Stimulated activated CD4-positive, alpha-beta T cell treated with anti-CD3 and anti-CD28 coated beads, Interleukin-4, amount 100 ng/mL, for 48 hours (primary cell): Measurements from ENCODE around the gene TAF11L8.
"Not testable (repeated sequence)": the region's sequence is repeated elsewhere in the genome, so short reads cannot be mapped to it uniquely, and the experiment has no call there.

Experiments
- DNase-seq, 2 donors: peaks; one replicate each; pipeline ENCODE4 v3.0.0-alpha.2; 2020; ENCODE audit warnings: low read depth in 2 of 2

Gene TAF11L8

DNA sequence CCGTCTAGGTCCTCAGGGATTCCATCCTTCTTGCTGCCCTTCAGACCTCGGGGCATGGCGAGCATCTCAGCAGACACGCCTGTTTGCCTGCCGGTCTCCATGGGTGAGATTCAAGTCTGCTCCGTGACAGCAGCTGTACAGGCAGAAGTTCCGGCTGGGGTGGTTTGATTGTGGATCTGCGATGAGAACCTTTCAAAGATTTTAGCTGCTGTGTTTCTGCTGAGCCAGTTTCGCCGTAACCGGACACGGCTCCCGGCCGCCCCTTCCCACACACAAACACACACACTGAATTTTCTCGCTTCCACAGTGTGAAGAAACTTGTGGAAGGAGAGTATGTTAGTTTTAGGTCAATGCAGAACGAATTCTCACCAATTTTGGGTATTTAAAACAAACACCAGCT is at the start of gene TAF11L8:
TAF11L8 (minus strand) TSS at position 101 of the 400 bp plus-strand sequence.
- DNase-seq: not testable (repeated sequence)

DNA sequence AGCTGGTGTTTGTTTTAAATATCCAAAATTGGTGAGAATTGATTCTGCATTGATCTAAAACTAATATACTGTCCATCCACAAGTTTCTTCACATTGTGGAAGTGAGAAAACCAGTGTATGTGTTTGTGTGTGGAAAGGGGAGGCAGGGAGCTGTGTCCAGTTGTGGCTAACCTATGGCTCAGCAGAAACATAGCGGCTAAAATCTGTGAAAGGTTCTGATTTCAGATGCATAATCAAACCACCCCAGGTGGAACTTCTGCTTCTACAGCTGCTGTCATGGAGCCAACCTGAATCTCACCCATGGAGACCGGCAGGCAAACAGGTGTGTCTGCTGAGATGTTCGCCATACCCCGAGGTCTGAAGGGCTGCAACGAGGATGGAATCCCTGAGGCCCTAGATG is 43.4 kb upstream of the TAF11L8 start, which contains the start of gene TAF11L14:
TAF11L14 (plus strand) TSS at position 301 of the 400 bp plus-strand sequence.
- DNase-seq: no peak

DNA sequence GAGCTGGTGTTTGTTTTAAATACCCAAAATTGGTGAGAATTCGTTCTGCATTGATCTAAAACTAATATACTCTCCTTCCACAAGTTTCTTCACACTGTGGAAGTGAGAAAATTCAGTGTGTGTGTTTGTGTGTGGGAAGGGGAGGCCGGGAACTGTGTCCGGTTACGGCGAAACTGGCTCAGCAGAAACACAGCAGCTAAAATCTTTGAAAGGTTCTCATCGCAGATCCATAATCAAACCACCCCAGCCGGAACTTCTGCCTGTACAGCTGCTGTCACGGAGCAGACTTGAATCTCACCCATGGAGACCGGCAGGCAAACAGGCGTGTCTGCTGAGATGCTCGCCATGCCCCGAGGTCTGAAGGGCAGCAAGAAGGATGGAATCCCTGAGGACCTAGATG is 41.0 kb upstream of the TAF11L8 start, which contains the start of gene TAF11L13:
TAF11L13 (plus strand) TSS at position 301 of the 400 bp plus-strand sequence.
- DNase-seq: not testable (repeated sequence)

DNA sequence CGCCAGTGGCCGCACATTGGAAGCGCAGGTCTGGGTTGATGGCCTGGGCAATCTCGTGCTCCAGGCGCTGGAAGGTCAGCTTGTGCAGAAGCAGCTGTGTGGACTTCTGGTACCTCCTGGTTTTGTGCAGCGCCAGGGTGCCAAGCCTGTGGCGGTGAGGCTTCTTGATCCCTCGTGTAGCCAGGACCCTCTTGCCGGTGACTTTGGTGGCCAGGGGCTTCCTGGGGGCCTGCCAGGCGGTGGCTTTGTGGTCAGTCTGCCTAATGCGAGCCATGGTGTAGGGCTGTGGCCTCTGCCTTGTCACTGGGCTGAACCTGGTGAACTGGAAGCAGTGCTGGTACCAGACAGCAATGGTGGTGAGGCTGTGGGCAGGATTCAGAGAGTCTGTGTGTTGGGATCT is 34.9 kb upstream of the TAF11L8 start:
- no peak for DNase-seq

DNA sequence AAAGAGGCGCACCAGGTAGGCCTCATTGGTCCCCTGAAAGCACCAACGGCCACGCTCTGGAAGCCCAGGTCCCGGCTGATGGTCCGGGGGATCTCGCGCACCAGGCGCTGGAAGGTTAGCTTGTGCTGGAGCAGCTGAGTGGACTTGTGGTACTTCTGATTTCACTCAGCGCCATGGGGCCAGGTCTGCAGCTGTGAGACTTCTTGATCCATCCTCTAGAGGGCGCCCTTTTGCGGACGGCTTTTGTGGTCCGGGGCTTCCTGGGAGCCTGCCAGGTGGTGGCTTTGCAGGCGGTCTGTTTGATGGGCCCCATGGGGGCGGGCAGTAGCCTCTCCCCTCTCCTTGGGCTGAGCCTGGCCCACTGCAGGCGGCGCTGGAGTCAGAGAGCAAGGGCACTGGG is 29.9 kb upstream of the TAF11L8 start:
- no peak for DNase-seq

DNA sequence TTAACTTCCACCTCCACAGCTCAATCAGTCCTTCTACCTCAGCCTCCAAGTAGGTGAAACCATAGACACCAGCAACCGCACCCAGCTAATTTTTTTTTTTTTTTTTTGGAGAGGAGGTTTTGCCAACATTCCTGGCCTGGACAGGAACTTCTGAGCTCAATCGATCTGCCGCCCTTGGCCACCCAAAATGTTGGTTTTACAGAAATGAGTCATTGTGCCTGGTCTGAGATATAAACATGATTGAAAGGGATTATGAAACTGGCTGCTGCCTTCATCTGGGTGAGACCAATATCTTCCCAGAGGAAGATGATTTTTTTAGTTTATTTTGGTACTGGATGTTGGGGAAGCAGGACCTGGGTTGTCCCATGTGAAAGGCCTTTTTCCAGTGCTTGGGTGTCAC is 28.6 kb upstream of the TAF11L8 start:
- no peak for DNase-seq

DNA sequence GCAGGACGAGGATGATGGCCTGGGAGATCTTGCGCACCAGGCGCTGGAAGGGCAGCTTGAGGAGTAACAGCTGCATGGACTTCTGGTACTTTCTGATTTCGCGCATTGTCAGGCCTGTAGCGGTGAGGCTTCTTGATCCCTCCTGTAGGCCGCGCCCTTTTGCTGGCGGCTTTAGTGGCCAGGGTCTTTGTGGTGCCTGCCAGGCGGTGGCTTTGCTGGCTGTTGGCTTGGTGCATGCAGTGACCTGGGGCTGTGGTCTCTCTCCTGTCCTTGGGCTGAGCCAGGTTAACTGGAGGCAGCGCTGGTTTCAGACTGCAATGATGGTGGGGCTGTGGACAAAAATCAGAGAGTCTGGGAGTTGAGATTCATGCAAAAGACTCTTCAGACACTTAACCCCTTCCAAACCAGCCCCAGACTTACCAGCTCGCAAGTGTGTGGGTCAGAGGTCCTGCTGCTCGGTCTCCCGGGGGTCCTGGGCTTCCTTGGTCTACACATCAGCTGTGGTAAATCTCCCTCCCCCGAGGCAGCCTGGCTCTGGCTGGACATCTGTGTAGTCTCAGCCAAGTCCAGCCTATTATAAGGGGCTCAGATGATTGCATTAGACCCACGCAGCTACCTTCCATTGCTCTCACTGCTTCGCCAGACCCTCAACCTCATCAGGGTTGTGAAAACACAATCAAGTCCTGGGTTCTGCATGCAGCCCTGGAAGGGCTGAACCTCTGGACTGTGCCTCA is 24.3 kb upstream of the TAF11L8 start:
- no peak for DNase-seq

DNA sequence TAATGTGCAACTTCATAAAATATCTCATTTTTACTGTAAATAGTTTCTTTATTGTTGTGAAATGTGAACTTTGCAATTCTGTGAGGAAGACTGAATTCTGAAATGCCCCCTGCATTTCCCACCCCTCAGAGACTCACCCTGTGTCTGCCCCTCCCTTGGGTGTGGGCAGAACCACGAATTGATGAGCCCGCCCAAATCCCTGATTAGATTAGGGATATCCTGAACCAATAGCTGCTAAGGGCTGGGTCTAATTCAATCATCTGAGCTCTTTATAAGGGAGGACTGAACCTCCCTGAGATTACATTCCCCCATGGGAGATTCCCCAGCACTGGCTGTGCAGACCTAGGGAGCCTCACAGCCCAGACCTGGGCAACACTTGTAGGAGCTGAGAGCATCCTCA is 19.3 kb upstream of the TAF11L8 start, which contains the start of gene TAF11L12:
TAF11L12 (plus strand) TSS at position 301 of the 400 bp plus-strand sequence.
- DNase-seq: not testable (repeated sequence)

DNA sequence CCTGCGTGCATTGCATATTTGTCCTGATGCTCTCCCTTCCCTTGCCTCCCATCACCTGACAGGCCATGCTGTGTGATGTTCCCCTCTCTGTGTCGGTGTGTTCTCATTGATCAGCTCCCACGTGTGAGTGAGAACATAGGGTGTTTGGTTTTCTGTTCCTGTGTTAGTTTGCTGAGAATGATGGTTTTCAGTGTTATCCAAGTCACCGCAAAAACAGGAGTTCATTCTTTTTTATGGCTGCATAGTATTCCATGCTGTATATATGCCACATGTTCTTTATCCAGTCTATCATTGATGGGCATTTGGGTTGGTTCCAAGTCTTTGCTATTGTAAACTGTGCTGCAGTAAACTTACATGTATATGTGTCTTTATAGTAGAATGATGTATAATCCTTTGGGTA is 16.7 kb upstream of the TAF11L8 start:
- not testable (repeated sequence) for DNase-seq

DNA sequence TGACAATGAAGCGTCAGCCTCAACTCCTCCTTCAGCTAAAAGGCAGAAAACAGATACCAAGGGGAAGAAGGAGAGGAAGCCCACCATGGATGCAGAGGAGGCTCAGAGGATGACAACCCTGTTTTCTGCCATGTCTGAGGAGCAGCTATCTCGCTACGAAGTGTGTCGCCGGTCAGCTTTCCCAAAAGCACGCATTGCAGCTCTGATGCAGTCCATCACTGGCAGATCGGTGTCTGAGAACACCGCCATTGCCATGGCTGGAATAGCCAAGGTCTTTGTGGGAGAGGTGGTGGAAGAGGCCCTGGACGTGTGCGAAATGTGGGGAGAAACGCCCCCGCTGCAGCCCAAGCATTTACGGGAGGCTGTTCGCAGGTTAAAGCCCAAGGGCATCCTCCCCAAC is 14.2 kb upstream of the TAF11L8 start:
- no peak for DNase-seq

DNA sequence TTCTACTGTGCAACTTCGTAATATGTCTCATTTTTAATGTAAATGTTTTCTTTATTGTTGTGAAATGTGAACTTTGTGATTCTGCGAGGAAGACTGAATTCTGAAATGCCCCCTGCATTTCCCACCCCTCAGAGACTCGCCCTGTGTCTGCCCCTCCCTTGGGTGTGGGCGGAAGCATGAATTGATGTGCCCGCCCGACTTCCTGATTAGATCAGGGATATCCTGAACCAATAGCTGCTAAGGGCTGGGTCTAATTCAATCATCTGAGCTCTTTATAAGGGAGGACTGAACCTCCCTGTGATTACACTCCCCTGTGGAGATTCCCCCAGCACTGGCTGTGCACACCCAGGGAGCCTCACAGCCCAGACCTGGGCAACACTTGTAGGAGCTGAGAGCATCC is 13.1 kb upstream of the TAF11L8 start, which contains the start of gene TAF11L11:
TAF11L11 (plus strand) TSS at position 304 of the 400 bp plus-strand sequence.
- not testable (repeated sequence) for DNase-seq

DNA sequence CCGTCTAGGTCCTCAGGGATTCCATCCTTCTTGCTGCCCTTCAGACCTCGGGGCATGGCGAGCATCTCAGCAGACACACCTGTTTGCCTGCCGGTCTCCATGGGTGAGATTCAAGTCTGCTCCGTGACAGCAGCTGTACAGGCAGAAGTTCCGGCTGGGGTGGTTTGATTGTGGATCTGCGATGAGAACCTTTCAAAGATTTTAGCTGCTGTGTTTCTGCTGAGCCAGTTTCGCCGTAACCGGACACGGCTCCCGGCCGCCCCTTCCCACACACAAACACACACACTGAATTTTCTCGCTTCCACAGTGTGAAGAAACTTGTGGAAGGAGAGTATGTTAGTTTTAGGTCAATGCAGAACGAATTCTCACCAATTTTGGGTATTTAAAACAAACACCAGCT is 7.0 kb upstream of the TAF11L8 start, which contains the start of gene TAF11L10:
TAF11L10 (minus strand) TSS at position 101 of the 400 bp plus-strand sequence.
- not testable (repeated sequence) for DNase-seq

DNA sequence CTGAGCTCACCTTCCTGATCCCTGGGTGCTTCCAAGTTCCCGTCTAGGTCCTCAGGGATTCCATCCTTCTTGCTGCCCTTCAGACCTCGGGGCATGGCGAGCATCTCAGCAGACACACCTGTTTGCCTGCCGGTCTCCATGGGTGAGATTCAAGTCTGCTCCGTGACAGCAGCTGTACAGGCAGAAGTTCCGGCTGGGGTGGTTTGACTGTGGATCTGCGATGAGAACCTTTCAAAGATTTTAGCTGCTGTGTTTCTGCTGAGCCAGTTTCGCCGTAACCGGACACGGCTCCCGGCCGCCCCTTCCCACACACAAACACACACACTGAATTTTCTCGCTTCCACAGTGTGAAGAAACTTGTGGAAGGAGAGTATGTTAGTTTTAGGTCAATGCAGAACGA is 3.5 kb upstream of the TAF11L8 start, which contains the start of gene TAF11L9:
TAF11L9 (minus strand) TSS at position 140 of the 400 bp plus-strand sequence.
- not testable (repeated sequence) for DNase-seq

DNA sequence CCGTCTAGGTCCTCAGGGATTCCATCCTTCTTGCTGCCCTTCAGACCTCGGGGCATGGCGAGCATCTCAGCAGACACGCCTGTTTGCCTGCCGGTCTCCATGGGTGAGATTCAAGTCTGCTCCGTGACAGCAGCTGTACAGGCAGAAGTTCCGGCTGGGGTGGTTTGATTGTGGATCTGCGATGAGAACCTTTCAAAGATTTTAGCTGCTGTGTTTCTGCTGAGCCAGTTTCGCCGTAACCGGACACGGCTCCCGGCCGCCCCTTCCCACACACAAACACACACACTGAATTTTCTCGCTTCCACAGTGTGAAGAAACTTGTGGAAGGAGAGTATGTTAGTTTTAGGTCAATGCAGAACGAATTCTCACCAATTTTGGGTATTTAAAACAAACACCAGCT is 5.1 kb downstream of the TAF11L8 start, which contains the start of gene TAF11L7:
TAF11L7 (minus strand) TSS at position 101 of the 400 bp plus-strand sequence.
- DNase-seq: not testable (repeated sequence)
